ENCODE measurements around the gene COL4A5.
"Not testable (repeated sequence)": the region's sequence is repeated elsewhere in the genome, so short reads cannot be mapped to it uniquely, and the experiment has no call there.

Gene COL4A5

GRCh38 chrX:108456971-108457477 is 17.4 kb downstream of the COL4A5 start:
- DNase-seq: no peak

DNA sequence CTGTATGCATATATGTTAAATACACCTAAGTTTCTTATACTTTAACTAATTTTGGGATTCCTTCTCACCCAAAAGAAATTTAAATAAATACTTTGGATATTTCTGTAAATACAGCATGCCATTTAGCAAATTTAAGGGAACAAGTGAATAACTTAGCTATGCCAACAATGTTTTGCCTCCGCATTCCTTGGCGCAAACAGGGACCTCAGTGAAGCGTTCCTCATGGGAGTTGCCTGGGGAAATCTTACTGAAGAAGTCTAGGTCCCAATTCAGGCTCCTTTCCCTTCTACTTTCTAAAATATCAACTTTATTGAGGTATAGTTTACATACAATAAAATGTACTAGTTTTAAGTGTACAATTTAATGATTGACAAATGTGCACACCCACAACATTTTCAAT is 25.0 kb downstream of the COL4A5 start:
- no peak for DNase-seq

DNA sequence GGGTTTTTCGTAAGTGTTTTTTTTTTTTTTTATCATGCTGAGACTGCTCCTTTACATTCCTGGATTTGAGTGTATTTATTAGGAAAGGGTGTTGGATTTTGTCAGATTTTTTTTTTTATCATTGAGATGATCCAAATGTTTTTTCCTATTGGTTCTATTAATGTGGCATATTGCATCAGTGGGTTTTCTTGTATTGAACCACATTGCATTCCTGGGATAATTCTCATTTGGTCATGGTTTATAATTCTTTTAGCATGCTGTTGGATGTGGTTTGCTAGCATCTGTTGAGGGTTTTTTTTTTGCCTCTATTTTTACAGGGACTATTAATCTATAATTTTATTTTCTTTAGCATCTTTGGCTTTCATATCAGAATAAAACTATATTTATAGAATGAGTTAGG is 28.8 kb downstream of the COL4A5 start:
- DNase-seq: no peak

DNA sequence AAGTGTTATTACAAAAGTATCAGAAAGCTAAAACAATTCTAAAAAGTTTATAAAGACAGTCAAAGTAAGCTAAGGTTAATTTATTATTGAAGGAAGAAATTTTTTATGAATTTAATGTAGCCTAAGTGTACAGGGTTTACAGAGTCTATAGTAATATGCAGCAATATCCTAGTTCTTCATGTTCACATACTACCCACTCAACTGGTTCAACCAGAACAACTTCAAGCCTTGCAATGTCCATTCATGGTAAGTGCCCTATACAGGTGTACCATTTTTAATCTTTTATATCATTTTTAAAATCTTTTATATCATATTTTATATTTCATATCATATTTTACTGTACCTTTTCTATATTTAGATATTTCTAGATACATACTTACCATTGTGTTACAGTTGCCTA is 34.3 kb downstream of the COL4A5 start:
- no peak for DNase-seq

DNA sequence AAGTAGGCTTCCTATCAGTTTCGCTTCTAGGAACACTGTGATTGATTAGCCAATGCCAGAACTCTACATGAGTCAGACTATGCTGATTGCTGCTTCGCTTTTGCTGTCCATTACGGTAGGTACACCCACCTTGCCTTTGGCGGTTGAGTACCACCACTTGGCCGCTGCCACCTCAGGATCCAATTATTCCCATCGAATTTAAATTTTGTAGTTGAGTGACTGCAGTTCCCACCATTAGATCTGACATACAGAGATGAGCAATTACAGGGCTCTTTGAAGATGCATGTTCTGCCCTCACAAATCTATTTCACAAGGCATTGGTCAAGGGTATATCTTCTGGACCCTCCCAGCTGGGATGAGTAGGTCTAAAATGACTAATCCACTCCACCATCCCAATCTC is 41.9 kb downstream of the COL4A5 start:
- not testable (repeated sequence) for DNase-seq

- no peak for DNase-seq
Observed at GRCh38 chrX:108484251-108484650, 44.6 kb downstream of the COL4A5 start.

- no peak for DNase-seq
Observed at GRCh38 chrX:108485960-108486359, 46.3 kb downstream of the COL4A5 start.

- no peak for DNase-seq
Observed at GRCh38 chrX:108494406-108495090, 54.9 kb downstream of the COL4A5 start.

DNA sequence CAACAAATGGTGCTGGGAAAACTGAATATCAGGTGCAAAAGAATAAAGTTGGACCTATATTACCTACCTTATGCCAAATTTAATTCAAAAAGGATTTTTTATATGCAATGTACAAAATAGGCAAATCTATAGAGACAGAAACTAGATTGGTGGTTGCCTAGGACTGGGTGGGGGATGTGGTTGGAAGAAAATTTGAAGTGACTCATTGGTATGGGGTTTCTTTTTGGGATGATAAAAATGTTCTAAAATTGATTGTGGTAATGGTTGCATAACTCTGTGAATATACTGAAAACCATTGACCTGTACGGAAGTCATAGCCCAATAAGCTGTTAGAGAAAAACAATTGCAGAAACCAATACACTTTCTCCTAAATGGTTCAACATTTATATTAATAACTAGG is 72.1 kb downstream of the COL4A5 start:
- no peak for DNase-seq

DNA sequence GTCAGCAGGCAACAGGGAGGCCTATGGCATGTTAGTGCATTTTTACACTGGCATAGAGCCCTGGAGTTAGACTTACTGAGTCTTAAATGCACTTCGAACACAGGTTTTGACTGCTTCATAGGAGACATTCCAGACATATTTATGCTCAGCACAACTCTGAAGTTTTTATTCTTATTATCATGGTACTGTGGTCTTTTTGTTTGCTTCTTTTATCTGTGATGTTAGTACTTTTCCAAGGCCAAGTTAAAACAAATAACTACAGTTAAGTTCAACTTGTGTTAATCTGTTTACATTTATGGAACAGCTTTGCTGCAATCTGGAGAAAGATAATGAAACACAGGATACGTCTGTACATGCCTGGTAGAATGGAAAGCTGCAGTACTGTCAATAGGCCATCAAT is 76.5 kb downstream of the COL4A5 start:
- DNase-seq: no peak

GRCh38 chrX:108527724-108528123 is 88.1 kb downstream of the COL4A5 start:
- DNase-seq: no peak

DNA sequence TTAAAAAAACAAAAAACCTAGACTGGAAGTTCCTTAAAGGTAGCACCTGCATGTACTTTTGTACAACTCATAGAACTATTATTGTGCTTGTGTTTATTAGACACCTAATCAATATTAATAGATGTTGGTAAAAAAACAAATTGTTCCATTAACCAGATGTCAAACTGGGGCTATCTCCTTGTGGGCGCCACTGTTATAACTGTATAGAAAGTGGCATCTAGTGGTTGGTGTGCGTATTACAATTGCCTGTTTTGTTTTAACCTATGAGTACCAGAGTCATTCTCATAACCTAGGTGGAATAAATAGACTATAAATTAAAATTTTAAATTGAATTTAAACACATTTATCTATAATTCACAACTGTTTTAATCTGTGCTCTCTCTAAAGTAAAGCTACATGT is 97.4 kb downstream of the COL4A5 start:
- peak; percentile 28 for DNase-seq

GRCh38 chrX:108541286-108541685 is 101.6 kb downstream of the COL4A5 start:
- DNase-seq: no peak

GRCh38 chrX:108557580-108557979 is 117.9 kb downstream of the COL4A5 start:
- no peak for DNase-seq

DNA sequence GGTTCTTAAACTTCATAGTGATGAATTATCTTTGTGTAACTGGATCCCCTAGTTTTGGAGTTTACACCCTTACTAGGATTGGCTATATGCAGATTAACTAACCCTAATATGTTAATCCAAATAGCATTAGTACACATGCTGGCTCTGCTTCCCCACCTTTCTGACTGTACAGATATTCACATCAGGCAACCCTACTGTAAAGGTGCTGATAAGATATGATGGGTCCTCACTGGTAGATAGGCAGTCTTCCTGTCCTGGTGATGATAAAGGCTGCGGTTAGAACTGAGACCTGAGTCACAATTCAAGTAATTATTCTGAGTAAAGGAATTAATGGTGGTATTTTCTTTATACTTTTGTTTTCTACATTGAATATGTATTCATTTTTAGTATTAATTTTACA is 118.6 kb downstream of the COL4A5 start:
- DNase-seq: no peak

GRCh38 chrX:108573136-108573535 is 133.5 kb downstream of the COL4A5 start:
- no peak for DNase-seq

DNA sequence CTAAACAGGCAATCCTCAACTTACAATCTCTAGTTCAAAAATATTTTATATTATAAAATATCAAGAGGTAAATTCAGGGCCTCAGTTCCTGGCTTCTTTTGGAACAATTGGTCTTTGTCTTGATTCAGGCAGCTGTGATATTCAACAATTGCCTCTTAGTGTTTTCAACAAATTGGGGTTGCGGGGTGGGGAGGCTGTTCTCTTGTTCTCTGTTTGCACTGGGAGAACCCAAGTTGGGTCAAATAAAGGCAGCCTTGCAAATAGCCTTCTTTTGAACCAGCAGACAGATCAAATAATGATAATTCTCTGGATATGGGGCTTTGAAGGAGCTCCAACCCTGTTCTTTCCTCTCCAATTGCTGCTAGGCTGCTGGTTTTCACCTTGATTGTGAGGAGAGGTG is 142.5 kb downstream of the COL4A5 start:
- no peak for DNase-seq

GRCh38 chrX:108584617-108585211 is 145.1 kb downstream of the COL4A5 start:
- peak; percentile 18 for DNase-seq

DNA sequence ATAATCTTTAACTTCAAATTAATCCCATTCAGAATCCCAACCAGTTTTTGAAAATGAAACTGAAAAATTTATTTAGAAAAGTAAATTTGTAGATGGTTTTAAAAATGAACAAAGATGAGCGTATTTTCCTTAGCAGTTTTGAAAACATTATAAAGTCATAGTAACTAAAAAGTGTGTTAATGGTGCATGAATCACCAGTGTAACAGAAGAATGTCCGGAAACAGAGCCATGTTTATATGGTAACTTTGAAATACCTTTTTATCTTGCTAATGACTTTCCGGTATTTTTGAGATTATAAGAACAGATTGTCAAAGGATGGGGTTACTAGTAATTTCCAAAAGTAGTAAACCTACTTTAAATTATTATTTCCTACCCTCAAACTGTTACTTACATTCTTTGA is 150.9 kb downstream of the COL4A5 start:
- DNase-seq: no peak

GRCh38 chrX:108601276-108601675 is 161.6 kb downstream of the COL4A5 start:
- DNase-seq: no peak

- DNase-seq: no peak
Observed at GRCh38 chrX:108610141-108610540, 170.5 kb downstream of the COL4A5 start.

DNA sequence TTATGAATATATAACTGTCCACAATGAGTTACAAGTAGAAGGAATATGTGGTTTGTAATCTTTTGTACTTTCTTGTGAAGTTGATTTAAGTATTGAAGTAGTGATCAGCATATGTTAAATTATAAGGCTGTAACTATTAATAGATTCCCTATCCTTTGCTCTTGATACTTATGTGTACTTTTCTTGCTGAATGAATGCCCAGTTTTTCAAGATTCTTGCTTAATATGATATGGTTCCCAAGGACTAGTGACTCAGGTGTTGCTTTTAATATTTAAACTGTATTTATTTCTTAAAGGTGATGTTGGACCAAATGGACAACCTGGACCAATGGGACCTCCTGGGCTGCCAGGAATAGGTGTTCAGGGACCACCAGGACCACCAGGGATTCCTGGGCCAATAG is 175.0 kb downstream of the COL4A5 start:
- no peak for DNase-seq

- DNase-seq: peak; percentile 5
Observed at GRCh38 chrX:108640817-108641216, 201.2 kb downstream of the COL4A5 start.

DNA sequence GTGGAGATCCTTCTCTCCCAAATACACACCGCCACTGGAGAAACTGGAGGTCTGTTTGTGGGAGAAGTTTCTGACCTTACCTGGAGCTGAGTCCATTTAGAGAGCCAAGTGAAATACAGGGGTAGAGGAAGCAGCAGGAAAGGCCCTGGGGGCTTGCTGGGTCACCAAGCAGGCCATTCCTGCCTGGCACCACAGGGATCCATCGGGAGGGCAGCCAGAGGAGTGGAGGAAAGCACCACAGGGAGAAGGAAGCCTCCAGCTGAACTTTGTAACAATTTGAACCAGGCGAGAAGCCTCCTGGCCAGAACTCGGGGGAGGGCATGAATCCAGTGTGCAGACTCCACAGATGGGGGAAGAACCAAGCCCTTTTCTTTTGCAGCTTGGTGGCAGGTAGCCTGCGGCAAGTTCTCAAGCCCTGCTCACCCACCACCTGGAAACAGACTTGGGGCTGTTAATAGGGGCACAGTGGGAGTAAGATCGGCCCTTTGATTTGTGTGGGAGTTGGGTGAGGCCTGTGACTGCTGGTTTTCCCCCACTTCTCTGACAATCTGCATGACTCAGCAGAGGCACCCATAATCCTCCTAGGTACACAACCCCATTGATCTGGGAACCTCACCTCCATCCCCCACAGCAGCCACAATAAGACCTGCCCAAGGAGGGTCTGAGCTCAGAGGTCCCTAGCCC is 202.1 kb downstream of the COL4A5 start:
- no peak for DNase-seq
